Keratinocyte (primary cell): ENCODE data around the gene MACROH2A2.

Experiments
- CTCF ChIP-seq, 3 experiments: IDR thresholded peaks in 1 of 3; conservative IDR thresholded peaks in 1 of 3; optimal IDR thresholded peaks in 1 of 3; 2 replicates in 2 of 3; 3 replicates in 1 of 3; pipeline versions ENCODE3 to v1.5.1; 2011; ENCODE audit warnings: low read length in 3 of 3, mild to moderate bottlenecking in 3 of 3, moderate library complexity in 2 of 3, control low read depth in 1 of 3, inconsistent platforms in 1 of 3; ENCODE audit not compliant: insufficient read depth in 2 of 3; ENCODE audit errors: extremely low read depth in 1 of 3
- EZH2 ChIP-seq: IDR thresholded peaks from one replicate; pipeline ENCODE4 v1.6.1; 2012; ENCODE audit warnings: inconsistent platforms, mild to moderate bottlenecking, low read length, moderate library complexity

DNA sequence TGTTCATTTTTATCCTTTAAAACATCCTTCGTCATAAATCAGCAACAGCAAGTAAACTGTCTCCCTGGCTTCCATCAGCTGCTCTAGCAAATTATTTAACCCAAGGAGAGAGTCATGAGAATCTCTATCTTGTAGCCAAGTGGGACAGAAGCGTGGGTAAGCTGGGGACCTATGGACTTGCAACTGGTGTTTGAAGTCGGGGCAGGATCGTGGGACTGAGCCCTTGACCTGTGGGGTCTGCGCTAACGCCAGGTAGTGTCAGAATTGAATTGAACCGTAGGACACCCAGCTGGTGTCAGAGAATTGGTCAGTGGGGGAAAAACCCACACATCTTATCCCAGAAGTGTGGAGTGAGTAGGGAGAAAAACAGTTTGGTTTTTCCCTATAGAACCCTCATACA lies 66.6 kb downstream of the MACROH2A2 start:
- no peak for TF ChIP-seq CTCF (optimal IDR thresholded peaks at IDR 0.05 in 1 of 3, IDR thresholded peaks at IDR 0.05 in 1 of 3, conservative IDR thresholded peaks at IDR 0.05 in 1 of 3; ENCODE audit: extremely low read depth in 1 of 3, insufficient read depth in 2 of 3, low read length in 3 of 3)
- TF ChIP-seq EZH2 = no peak
